ENCODE measurements around the gene MBD3L1. TPM values are rescaled to one million over a fixed set of nuclear protein-coding genes. Genes with fewer than 3 reads are reported as not detected.

Gene MBD3L1
- total and polyA plus RNA-seq, 2 of the 13 experiments (the other 11 are each of a cell fraction or from before 2014, with no cell fraction given), result not detected

DNA sequence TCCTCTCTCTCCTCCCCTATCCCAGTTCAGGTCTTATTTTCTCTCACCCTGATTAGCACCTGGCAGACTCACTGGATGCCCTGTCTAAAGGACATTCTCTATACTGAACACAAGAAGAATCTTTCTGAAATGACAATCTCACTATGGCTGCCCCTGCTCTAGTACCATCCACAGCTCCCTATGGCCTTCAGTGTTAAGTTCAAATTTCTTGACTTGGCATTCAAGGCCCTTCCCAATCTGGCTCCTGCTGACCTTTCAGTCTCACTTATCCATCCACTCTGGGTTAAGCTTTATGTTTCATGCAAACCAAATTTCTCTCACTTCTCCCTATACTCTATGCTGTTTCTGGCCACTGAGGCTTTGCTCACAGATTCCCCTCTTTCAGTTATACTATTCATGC is 34.2 kb downstream of the MBD3L1 start:
- Histone ChIP-seq H3K79me2 (ENCODE audit: insufficient read depth, low read length) (no peaks in the 10 kb centered on the region), H4K20me1 (ENCODE audit: insufficient read depth, low read length) (no peaks in the 10 kb centered on the region), H3K4me1 (ENCODE audit: insufficient read depth, low read length) (no peaks in the 10 kb centered on the region), H3K9me3 (ENCODE audit: low read length) (peaks cover 90% of the 10 kb centered on the region), H3K27ac (ENCODE audit: extremely low read length, insufficient read depth, low read length) (no peak overlapping the region), H3K27me3 (ENCODE audit: control insufficient read depth in 1 of 2, insufficient read depth in 2 of 2, low read length in 2 of 2) (no peaks in the 10 kb centered on the region), H3K36me3 (replicated peaks in 1 of 2; ENCODE audit: control insufficient read depth in 1 of 2, insufficient read depth in 2 of 2, low read length in 2 of 2) (no peaks in the 10 kb centered on the region), H3K9ac (ENCODE audit: insufficient read depth, low read depth, low read length) (no peak overlapping the region), H2AFZ (ENCODE audit: low read length) (no peak overlapping the region), H3K4me3 (replicated peaks in 1 of 3; ENCODE audit: insufficient read depth in 1 of 3, low read depth in 2 of 3, low read length in 3 of 3) (no peak overlapping the region), H3K4me2 (ENCODE audit: low read depth, low read length) (no peak overlapping the region)
- no peak for TF ChIP-seq ZBTB20 (CRISPR knock-in tag; IDR thresholded peaks at IDR 0.05; ENCODE audit: borderline replicate concordance, low read depth)
- no peak for TF ChIP-seq TCF12 (IDR thresholded peaks at IDR 0.05)
- TF ChIP-seq TCF12 (CRISPR knock-in tag; IDR thresholded peaks at IDR 0.05), result no peak
- TF ChIP-seq MTERF4 (CRISPR knock-in tag; IDR thresholded peaks at IDR 0.05), result no peak
- no peak for TF ChIP-seq ZNF800 (CRISPR knock-in tag; IDR thresholded peaks at IDR 0.05)
- no peak for TF ChIP-seq ZNF569 (CRISPR knock-in tag; IDR thresholded peaks at IDR 0.05; ENCODE audit: borderline replicate concordance)
- TF ChIP-seq CEBPG (CRISPR knock-in tag; IDR thresholded peaks at IDR 0.05), result no peak
- no peak for TF ChIP-seq ZSCAN29 (CRISPR knock-in tag; conservative IDR thresholded peaks at IDR 0.05)
- TF ChIP-seq HINFP (CRISPR knock-in tag; IDR thresholded peaks at IDR 0.05; ENCODE audit: low read depth), result no peak
- TF ChIP-seq MXI1 (IDR thresholded peaks at IDR 0.05; ENCODE audit: borderline replicate concordance, low read depth, low read length), result no peak
- TF ChIP-seq, protein P1, sequence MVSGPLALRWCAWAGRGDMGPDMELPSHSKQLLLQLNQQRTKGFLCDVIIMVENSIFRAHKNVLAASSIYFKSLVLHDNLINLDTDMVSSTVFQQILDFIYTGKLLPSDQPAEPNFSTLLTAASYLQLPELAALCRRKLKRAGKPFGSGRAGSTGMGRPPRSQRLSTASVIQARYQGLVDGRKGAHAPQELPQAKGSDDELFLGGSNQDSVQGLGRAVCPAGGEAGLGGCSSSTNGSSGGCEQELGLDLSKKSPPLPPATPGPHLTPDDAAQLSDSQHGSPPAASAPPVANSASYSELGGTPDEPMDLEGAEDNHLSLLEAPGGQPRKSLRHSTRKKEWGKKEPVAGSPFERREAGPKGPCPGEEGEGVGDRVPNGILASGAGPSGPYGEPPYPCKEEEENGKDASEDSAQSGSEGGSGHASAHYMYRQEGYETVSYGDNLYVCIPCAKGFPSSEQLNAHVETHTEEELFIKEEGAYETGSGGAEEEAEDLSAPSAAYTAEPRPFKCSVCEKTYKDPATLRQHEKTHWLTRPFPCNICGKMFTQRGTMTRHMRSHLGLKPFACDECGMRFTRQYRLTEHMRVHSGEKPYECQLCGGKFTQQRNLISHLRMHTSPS (CRISPR knock-in tag; IDR thresholded peaks at IDR 0.05; ENCODE audit: low read depth), result no peak
- TF ChIP-seq RFX1 (IDR thresholded peaks at IDR 0.05), result no peak
- no peak for TF ChIP-seq JDP2 (CRISPR knock-in tag; IDR thresholded peaks at IDR 0.05; ENCODE audit: borderline replicate concordance)
- TF ChIP-seq, protein P2, sequence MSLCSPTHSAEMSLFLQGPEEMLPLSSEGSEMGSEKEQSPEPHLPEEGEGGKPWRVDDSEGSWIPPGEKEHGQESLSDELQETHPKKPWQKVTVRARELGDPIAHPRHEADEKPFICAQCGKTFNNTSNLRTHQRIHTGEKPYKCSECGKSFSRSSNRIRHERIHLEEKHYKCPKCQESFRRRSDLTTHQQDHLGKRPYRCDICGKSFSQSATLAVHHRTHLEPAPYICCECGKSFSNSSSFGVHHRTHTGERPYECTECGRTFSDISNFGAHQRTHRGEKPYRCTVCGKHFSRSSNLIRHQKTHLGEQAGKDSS (CRISPR knock-in tag; IDR thresholded peaks at IDR 0.05; ENCODE audit: borderline replicate concordance, low read depth), result no peak
- TF ChIP-seq SRSF4 (IDR thresholded peaks at IDR 0.05; ENCODE audit: low read depth, low read length, poor library complexity, severe bottlenecking), result no peak
- TF ChIP-seq ZNF7 (CRISPR knock-in tag; IDR thresholded peaks at IDR 0.05), result no peak
- POLR2A ChIA-PET, result no interaction called here
- FAIRE-seq, result no peak
- ATAC-seq, result no peak
- in situ Hi-C loops (cut with HindIII; ENCODE audit: extremely low pct_ligation_motif_present, low pct_unique_long_range_greater_than_20kb), result no loop called here
- CTCF ChIA-PET (ENCODE audit: low intra/inter-chr PET ratio, low total read pairs), result no interaction called here
- intact Hi-C loops (cut with micrococcal nuclease; ENCODE audit: unreplicated experiment), result no loop called here
- DNase-seq (ENCODE audit: low spot score), result no peak
- no TSS peak for BruUV-seq (replicated peaks)

Measured in HepG2 (cell line).